ENCODE data around the gene EIF4ENIF1. TPM values are rescaled to one million over a fixed set of nuclear protein-coding genes. Genes with fewer than 3 reads are reported as not detected.

EIF4ENIF1 gene
- total and polyA plus RNA-seq, 9 of the 15 experiments (the other 6 are each of a cell fraction or from before 2014, with no cell fraction given): 2.5 to 24.9 (median 15.8) TPM

DNA sequence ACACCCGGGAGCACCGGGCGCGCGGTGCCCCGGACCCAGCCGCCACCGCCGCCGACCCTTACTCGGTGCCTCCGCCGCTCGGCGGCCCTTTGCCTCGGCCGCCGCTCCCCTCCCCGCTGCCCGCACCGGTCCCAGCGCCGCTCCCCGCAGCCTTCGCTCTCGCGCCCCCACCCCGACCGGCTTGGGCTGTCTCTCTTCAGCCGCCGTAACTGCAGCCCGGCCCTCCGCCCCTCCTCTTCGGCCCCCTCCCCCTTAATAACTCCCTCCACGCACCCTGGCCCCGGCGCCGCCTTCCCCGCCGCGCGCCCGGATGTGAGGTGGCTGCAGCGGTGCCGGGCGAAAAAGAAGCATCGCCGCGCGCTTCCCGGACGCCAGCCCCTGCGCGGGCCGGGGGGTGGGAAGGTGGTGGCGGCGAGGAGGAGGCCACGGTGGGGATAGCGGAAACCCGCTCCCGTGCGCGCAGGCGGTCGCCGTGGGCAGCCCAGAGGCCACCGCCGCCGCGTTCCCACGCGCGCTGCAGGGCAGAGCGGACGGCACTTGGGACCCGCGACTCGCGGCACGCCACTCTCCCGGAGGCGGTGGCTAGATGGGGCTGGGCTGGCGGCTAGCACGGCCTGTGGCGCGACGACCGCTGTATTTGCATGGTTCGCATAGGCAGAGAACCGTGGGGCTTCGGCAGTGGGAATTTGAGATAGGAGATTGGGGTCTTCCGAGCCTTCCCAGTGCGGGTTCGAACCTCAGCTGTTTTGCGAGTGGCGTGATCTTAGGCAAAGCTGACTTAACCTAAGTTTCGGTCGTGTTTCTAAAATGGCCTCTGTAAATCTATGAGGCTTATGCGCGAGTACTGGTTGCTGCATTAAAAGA lies at the start of gene EIF4ENIF1 (continued):
- no peak for TF ChIP-seq ZC3H4 (CRISPR knock-in tag; IDR thresholded peaks at IDR 0.05; ENCODE audit: borderline replicate concordance)
- TF ChIP-seq, protein P1, sequence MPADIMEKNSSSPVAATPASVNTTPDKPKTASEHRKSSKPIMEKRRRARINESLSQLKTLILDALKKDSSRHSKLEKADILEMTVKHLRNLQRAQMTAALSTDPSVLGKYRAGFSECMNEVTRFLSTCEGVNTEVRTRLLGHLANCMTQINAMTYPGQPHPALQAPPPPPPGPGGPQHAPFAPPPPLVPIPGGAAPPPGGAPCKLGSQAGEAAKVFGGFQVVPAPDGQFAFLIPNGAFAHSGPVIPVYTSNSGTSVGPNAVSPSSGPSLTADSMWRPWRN (IDR thresholded peaks at IDR 0.05; ENCODE audit: low read depth): no peak
- peak; percentile 57 for TF ChIP-seq L3MBTL2 (IDR thresholded peaks at IDR 0.05)
- TF ChIP-seq ZNF644 (tag; IDR thresholded peaks at IDR 0.05; ENCODE audit: low read depth): no peak
- TF ChIP-seq, protein P2, sequence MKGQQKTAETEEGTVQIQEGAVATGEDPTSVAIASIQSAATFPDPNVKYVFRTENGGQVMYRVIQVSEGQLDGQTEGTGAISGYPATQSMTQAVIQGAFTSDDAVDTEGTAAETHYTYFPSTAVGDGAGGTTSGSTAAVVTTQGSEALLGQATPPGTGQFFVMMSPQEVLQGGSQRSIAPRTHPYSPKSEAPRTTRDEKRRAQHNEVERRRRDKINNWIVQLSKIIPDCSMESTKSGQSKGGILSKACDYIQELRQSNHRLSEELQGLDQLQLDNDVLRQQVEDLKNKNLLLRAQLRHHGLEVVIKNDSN (CRISPR knock-in tag; IDR thresholded peaks at IDR 0.05): no peak
- TF ChIP-seq, protein P3, sequence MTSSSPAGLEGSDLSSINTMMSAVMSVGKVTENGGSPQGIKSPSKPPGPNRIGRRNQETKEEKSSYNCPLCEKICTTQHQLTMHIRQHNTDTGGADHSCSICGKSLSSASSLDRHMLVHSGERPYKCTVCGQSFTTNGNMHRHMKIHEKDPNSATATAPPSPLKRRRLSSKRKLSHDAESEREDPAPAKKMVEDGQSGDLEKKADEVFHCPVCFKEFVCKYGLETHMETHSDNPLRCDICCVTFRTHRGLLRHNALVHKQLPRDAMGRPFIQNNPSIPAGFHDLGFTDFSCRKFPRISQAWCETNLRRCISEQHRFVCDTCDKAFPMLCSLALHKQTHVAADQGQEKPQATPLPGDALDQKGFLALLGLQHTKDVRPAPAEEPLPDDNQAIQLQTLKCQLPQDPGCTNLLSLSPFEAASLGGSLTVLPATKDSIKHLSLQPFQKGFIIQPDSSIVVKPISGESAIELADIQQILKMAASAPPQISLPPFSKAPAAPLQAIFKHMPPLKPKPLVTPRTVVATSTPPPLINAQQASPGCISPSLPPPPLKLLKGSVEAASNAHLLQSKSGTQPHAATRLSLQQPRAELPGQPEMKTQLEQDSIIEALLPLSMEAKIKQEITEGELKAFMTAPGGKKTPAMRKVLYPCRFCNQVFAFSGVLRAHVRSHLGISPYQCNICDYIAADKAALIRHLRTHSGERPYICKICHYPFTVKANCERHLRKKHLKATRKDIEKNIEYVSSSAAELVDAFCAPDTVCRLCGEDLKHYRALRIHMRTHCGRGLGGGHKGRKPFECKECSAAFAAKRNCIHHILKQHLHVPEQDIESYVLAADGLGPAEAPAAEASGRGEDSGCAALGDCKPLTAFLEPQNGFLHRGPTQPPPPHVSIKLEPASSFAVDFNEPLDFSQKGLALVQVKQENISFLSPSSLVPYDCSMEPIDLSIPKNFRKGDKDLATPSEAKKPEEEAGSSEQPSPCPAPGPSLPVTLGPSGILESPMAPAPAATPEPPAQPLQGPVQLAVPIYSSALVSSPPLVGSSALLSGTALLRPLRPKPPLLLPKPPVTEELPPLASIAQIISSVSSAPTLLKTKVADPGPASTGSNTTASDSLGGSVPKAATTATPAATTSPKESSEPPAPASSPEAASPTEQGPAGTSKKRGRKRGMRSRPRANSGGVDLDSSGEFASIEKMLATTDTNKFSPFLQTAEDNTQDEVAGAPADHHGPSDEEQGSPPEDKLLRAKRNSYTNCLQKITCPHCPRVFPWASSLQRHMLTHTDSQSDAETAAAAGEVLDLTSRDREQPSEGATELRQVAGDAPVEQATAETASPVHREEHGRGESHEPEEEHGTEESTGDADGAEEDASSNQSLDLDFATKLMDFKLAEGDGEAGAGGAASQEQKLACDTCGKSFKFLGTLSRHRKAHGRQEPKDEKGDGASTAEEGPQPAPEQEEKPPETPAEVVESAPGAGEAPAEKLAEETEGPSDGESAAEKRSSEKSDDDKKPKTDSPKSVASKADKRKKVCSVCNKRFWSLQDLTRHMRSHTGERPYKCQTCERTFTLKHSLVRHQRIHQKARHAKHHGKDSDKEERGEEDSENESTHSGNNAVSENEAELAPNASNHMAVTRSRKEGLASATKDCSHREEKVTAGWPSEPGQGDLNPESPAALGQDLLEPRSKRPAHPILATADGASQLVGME (CRISPR knock-in tag; IDR thresholded peaks at IDR 0.05): no peak
- no peak for TF ChIP-seq HSF4 (CRISPR knock-in tag; IDR thresholded peaks at IDR 0.05; ENCODE audit: borderline replicate concordance)
- TF ChIP-seq RCOR1 (IDR thresholded peaks at IDR 0.05; ENCODE audit: borderline replicate concordance in 1 of 2, low read depth in 2 of 2, low read length in 2 of 2): no peak; a peak in 1 of 4 replicates
- TF ChIP-seq, protein P4, sequence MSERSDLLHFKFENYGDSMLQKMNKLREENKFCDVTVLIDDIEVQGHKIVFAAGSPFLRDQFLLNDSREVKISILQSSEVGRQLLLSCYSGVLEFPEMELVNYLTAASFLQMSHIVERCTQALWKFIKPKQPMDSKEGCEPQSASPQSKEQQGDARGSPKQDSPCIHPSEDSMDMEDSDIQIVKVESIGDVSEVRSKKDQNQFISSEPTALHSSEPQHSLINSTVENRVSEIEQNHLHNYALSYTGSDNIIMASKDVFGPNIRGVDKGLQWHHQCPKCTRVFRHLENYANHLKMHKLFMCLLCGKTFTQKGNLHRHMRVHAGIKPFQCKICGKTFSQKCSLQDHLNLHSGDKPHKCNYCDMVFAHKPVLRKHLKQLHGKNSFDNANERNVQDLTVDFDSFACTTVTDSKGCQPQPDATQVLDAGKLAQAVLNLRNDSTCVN (CRISPR knock-in tag; IDR thresholded peaks at IDR 0.05): no peak
- TF ChIP-seq SMARCB1 (IDR thresholded peaks at IDR 0.05; ENCODE audit: insufficient read length, low read depth): no peak
- TF ChIP-seq CTBP1 (IDR thresholded peaks at IDR 0.05; ENCODE audit: borderline replicate concordance): peak; percentile 82
- no peak for TF ChIP-seq ILK (tag; IDR thresholded peaks at IDR 0.05; ENCODE audit: borderline replicate concordance, low read depth)
- TF ChIP-seq, protein P5, sequence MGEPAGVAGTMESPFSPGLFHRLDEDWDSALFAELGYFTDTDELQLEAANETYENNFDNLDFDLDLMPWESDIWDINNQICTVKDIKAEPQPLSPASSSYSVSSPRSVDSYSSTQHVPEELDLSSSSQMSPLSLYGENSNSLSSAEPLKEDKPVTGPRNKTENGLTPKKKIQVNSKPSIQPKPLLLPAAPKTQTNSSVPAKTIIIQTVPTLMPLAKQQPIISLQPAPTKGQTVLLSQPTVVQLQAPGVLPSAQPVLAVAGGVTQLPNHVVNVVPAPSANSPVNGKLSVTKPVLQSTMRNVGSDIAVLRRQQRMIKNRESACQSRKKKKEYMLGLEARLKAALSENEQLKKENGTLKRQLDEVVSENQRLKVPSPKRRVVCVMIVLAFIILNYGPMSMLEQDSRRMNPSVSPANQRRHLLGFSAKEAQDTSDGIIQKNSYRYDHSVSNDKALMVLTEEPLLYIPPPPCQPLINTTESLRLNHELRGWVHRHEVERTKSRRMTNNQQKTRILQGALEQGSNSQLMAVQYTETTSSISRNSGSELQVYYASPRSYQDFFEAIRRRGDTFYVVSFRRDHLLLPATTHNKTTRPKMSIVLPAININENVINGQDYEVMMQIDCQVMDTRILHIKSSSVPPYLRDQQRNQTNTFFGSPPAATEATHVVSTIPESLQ (CRISPR knock-in tag; IDR thresholded peaks at IDR 0.05): no peak
- TF ChIP-seq SMARCA4 (IDR thresholded peaks at IDR 0.05): no peak
- TF ChIP-seq EZH2 (IDR thresholded peaks at IDR 0.05; ENCODE audit: borderline replicate concordance, low read depth, low read length): no peak
